ENCODE results near the gene FOXO3.
"Not testable (repeated sequence)": the region's sequence is repeated elsewhere in the genome, so short reads cannot be mapped to it uniquely, and the experiment has no call there.

FOXO3 gene

DNA sequence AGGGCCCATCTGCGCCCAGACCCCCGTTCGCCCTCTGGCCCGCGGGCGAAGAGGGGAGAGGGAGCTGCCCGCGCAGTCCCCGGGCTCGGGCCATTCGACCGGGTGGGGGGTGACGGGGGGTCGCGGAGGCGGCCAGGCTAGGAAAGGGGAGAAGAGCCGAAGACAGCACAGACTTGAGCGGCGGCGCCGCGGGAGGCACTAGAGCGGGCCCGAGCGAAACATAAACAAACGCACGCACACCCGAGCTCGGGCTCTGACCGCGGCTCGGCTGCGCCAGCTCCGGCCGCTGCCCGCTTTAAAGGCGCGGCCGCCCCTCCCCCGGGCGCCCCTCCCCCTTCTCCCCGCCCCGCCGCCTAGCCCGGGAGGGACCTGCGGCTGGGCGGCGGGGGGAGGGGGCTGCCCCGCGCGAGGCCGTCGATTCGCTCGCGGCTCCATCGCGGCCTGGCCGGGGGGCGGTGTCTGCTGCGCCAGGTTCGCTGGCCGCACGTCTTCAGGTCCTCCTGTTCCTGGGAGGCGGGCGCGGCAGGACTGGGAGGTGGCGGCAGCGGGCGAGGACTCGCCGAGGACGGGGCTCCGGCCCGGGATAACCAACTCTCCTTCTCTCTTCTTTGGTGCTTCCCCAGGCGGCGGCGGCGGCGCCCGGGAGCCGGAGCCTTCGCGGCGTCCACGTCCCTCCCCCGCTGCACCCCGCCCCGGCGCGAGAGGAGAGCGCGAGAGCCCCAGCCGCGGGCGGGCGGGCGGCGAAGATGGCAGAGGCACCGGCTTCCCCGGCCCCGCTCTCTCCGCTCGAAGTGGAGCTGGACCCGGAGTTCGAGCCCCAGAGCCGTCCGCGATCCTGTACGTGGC is at the start of gene FOXO3:
Gene FOXO3, plus strand, starts transcription at position 455 of the 846 bp plus-strand sequence. Its CDS starts 292 bp downstream, at position 747.
- H3K4me1 Mint-ChIP-seq = peaks cover 50% of the 10 kb centered on the region
- ATAC-seq = peak; percentile 6
- peak within 1 kb of the TSS; percentile 52 for H3K27ac Mint-ChIP-seq
- DNase-seq = peak; percentile 70
- H3K36me3 Mint-ChIP-seq (ENCODE audit: low read depth) = no peaks in the 10 kb centered on the region
- peaks cover 10% of the 10 kb centered on the region for H3K27me3 Mint-ChIP-seq
- H3K9me3 Mint-ChIP-seq = no peaks in the 10 kb centered on the region
- peak within 1 kb of the TSS; percentile 92 for H3K4me3 Mint-ChIP-seq

DNA sequence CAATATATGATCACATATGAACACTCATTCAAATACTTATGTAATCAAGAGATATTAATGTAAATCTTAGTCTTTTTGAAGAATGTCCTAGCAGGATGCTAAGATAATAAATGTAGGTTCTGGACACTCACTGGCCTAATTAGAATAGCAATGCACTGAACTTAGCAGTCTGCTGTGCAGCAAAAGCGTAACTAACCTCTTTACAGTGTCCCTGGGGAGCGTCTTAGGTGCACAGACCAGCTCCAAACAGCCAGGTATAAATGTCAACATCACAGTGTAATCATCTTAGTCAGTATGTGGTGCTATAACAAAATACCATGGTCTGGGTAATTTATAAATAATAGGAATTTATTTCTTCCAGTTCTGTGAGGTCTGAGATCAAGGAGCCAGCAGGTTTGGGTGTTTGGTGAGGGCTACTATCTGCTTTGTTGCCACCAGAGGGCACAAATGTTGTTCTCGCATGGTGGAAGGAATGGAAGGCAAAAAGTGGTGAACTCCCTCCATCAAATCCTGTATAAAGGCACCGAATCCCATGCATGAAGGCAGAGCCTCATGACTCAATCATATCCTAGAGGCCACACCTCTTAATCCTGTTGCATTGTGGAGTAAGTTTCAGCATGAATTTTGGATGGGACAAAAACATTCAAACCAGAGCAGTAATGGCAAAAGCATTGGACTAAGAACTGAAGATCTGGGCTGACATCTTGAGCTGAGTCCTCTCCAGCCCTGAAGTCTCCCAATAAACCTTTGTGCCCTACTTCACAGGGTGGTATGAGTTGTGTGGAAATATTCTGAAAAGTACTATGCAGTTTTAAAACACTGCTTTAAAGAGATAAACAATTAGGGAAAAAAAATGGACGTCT is 41.8 kb upstream of the FOXO3 start:
- DNase-seq (no peak), ATAC-seq (no peak)
- H3K27ac Mint-ChIP-seq = no peak overlapping the region
- no peaks in the 10 kb centered on the region for H3K4me1 Mint-ChIP-seq
- H3K36me3 Mint-ChIP-seq (ENCODE audit: low read depth) = peaks cover 1% of the 10 kb centered on the region
- H3K4me3 Mint-ChIP-seq = no peak overlapping the region
- no peaks in the 10 kb centered on the region for H3K27me3 Mint-ChIP-seq
- H3K9me3 Mint-ChIP-seq = no peaks in the 10 kb centered on the region

DNA sequence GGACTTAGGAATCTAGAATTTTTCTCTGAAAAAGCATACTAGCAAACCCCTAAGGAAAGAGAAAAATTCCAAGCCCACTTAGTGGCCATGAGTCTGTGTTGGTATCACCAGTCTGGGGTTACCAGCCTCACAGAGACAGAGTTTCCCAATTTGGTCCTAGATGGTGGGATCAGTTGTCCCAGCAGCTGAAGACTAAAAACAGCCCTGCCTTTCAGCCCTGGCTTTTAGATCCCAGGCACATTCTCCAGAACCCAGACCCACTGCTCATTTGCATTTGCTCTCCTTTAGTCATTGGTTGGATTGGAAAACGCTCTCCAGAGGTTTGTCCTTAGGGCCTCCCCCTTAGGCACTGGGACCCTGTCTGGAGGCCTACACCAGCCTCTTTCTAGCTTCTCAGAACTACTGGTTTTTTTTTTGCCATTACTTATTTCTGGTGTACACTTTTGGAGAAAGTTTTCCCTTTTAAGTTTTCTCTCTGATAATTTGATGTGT is 39.1 kb upstream of the FOXO3 start:
- ATAC-seq (no peak), DNase-seq (no peak)
- Mint-ChIP-seq H3K9me3 (no peaks in the 10 kb centered on the region), H3K27me3 (no peaks in the 10 kb centered on the region), H3K27ac (no peak overlapping the region), H3K36me3 (ENCODE audit: low read depth) (peaks cover 1% of the 10 kb centered on the region), H3K4me3 (no peak overlapping the region), H3K4me1 (no peaks in the 10 kb centered on the region)

DNA sequence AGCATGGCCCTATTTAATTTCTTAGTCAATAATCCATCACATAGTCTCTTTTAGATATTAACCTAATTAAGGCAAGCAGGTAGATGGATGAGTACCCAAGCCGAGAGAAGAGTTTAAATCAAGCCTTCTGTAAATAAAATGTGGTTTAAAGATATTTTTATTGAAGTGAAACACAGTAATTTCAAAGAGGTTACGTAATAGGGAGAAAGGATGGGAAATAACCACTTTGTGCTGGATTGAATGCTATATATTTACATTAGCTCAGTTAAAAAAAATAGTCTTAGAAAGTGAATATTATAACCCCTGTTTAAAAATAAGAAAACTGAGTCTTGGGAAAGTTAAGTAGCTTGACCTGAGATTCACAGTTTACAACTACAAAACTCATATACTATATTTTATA is 37.0 kb upstream of the FOXO3 start:
- no peak for DNase-seq
- H3K4me1 Mint-ChIP-seq = no peaks in the 10 kb centered on the region
- H3K4me3 Mint-ChIP-seq = no peak overlapping the region
- H3K9me3 Mint-ChIP-seq = no peaks in the 10 kb centered on the region
- no peaks in the 10 kb centered on the region for H3K27me3 Mint-ChIP-seq
- no peak overlapping the region for H3K27ac Mint-ChIP-seq
- ATAC-seq = no peak
- peaks cover 1% of the 10 kb centered on the region for H3K36me3 Mint-ChIP-seq (ENCODE audit: low read depth)

DNA sequence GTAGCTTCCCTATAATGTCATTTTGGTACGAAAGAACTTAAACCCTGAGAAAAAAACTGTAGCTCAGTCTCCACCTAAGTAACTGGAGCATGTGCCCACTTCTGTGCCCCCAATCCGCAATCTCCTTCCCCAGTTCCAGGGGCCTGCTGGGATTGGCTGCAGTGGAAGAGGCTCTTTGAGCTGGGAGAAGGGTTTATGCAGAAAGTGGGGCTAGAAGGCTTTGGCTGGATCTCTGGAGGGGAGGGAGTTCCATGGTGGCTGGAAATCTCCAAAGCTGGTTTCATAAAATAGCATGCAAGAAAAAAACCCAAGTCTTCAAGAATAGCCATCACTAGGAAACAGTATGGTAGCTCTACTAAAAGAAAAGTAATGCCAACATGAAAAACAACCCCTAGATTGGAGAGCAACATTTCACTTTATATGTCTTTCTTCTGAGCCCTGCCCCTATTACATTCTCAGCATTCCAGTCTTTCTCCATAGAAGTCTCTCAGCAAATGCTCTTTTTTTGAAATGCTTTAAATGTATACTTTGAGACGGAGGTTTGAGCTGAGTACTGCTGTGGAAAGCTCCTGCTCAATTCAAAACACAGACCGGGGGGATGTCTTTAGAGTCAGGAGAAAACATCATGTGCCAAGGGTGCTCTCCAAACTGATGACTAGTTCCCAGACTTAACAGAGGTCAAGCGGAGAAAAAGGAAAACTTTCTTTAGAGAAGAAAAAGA is 36.0 kb upstream of the FOXO3 start:
- DNase-seq = no peak
- Mint-ChIP-seq H3K4me1 (no peaks in the 10 kb centered on the region), H3K9me3 (no peaks in the 10 kb centered on the region), H3K4me3 (no peak overlapping the region), H3K36me3 (ENCODE audit: low read depth) (peaks cover 1% of the 10 kb centered on the region), H3K27ac (no peak overlapping the region), H3K27me3 (no peaks in the 10 kb centered on the region)
- no peak for ATAC-seq

DNA sequence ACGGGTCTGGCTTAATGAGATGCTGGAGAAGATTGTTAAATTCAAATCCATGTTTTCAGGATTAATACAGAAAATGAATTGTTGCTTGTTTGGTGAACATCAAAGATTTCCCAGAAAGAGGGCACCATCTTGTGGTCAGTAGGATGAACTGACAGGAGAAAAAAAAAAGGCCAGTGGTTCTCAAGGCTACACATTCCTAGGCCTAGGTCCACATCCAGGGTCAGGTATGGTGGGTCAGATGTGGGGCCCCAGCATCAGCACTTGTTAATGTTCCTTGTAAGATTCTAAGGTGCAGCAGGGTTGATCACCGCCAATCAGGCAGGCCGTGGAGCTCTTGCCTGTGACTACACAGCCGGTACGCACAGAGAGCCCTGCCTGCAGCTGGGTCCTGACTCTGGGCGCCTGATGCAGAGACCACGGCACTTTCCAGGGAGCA is 34.0 kb upstream of the FOXO3 start:
- no peak overlapping the region for H3K27ac Mint-ChIP-seq
- no peaks in the 10 kb centered on the region for H3K27me3 Mint-ChIP-seq
- H3K4me3 Mint-ChIP-seq = no peak overlapping the region
- no peaks in the 10 kb centered on the region for H3K4me1 Mint-ChIP-seq
- DNase-seq = no peak
- no peaks in the 10 kb centered on the region for H3K36me3 Mint-ChIP-seq (ENCODE audit: low read depth)
- H3K9me3 Mint-ChIP-seq = no peaks in the 10 kb centered on the region
- ATAC-seq = no peak

DNA sequence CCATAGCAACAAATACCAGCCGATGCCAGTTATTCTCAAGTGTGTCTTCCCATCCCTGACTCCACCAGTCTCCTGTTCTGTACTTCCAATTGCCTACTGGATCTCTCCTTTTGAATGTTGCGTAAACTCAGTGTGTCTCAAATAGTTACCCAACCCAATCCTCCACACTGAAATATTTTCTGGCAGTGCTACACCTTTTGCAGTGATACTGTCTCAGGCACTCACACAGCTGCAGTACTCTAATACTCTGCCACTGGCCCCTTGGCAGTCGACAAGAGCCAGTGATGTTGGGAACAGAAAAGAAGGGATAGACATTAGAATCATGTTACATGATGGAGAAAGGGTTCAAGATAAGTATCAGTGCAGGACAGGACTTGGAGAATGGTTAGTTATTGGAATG is 31.8 kb upstream of the FOXO3 start:
- Mint-ChIP-seq H3K27ac (no peak overlapping the region), H3K36me3 (ENCODE audit: low read depth) (no peaks in the 10 kb centered on the region), H3K4me3 (no peak overlapping the region), H3K27me3 (no peaks in the 10 kb centered on the region), H3K9me3 (no peaks in the 10 kb centered on the region), H3K4me1 (no peaks in the 10 kb centered on the region)
- ATAC-seq (no peak), DNase-seq (no peak)

DNA sequence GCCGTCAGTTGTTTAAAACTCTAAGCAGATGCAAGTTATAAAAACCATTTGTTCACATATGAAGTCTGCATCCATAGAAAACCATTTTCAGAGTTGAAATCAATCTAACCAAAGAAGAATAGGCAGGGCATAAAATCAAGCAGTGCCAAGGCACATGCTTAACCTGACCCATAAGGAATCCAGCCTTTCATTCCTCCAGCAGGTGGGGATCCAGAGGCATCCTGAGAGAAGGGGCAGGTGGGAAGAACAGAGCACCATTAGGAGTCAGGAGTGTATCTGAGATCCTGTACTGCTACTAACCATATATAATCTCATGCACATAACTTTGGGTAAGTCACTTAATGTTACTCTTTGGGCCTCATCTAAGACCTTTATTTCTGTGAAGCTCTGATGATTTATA is 29.4 kb upstream of the FOXO3 start:
- Mint-ChIP-seq H3K4me3 (no peak overlapping the region), H3K27ac (no peak overlapping the region), H3K27me3 (no peaks in the 10 kb centered on the region), H3K36me3 (ENCODE audit: low read depth) (no peaks in the 10 kb centered on the region), H3K9me3 (no peaks in the 10 kb centered on the region), H3K4me1 (no peaks in the 10 kb centered on the region)
- ATAC-seq (no peak), DNase-seq (no peak)

DNA sequence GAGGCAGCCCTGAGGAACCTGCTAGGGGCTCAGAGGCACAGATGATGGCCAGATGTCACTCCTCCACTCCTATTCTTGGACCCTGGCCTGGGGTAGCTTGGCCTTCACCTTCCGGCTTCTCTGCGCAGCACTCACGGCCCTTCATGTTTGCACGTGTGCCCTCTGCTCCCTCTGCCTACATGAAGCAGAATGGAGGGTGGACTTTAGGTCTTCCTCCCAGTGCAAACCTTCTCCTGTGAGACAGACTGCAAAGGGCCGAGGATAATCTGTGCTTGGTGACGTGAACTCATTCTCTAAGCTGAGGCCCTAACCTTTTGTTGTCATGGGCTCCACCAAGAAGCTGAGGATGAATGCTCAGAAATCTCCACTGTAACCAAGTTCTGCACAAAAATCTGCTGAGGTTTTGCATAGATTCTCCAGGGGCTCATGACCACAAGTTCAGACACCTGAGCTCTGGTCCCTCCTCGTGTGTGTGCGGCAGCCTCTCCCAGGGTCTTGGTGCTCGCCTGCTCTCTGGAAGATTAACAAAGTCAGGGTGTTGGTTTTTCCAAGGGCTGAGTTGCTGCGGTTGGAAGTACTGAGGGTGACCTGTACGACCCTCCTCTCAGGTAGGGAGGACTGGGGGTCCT is 25.5 kb upstream of the FOXO3 start:
- H3K27me3 Mint-ChIP-seq = no peaks in the 10 kb centered on the region
- H3K36me3 Mint-ChIP-seq (ENCODE audit: low read depth) = no peaks in the 10 kb centered on the region
- ATAC-seq = no peak
- no peak overlapping the region for H3K4me3 Mint-ChIP-seq
- H3K4me1 Mint-ChIP-seq = no peaks in the 10 kb centered on the region
- no peaks in the 10 kb centered on the region for H3K9me3 Mint-ChIP-seq
- DNase-seq = no peak
- H3K27ac Mint-ChIP-seq = no peak overlapping the region

DNA sequence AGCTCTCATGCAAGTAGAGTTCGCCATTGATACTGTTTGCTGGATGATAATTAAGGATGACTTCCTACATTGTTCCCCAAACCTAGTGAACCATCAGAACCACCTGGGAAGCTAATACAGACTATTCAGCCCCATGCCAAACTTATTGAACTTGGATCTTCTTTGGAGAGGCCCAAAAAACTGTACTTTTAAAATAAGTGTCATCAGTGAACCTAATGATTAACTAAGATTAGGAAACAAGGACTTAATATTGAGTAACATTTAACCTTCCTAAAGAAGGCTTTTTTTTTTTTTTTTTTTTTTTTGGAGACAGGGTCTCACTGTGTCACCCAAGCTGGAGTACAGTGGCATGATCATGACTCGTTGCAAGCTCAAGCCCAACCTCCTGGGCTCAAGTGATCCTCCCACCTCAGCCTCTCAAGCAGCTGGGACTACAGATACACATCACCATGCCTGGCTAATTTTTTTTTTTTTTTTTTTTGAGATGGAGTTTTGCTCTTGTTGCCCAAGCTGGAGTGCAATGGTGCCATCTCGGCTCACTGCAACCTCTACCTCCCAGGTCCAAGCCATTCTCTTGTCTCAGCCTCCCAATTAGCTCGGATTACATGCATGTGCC is 24.7 kb upstream of the FOXO3 start:
- H3K9me3 Mint-ChIP-seq = not testable (repeated sequence)

DNA sequence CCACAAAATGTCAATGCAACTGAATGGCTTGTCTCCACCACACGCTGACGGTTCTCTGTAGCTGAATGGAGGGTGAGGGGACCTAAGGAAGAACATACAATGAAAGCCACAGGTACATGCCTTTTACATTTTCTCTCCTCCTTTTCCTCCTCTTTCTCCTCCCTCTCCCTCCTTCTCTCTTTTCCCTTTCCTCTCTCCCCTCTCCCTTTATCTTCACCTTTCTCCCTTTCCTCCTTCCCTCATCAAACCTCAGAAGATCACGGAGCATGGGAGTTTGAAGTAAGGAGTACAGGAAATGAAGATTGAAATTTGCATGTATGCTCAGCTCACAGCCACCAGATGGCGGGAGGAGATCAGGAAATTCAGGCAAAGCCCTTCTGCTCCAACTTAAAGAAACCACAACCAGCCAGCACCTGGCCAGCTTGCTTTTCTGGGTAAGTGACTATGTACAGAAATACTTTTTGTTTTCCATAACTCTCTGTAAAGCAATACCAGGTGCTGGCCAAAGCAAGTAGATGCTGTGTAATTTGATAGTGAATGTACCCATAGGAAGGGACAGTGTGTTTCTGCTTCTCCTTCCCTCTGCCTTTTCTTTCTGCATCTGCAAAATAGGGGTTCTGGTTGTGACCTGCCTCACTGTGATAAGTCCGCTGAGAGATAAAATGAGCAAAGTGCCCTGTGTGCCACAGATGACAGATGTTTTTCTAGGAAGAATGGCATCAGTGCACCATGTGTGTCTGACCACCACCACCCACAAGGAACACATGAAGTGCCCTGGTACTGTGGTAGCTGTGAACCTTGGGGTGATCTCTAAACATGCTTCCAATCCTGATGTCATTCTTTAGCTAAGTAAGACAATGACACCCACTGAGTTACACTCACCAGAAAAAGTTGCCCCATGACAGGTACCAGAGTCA is 18.6 kb upstream of the FOXO3 start:
- peaks cover 7% of the 10 kb centered on the region for H3K27me3 Mint-ChIP-seq
- peak; percentile 65 for DNase-seq
- H3K4me3 Mint-ChIP-seq = no peak overlapping the region
- no peak overlapping the region for H3K27ac Mint-ChIP-seq
- no peaks in the 10 kb centered on the region for H3K36me3 Mint-ChIP-seq (ENCODE audit: low read depth)
- H3K4me1 Mint-ChIP-seq = peaks cover 13% of the 10 kb centered on the region
- H3K9me3 Mint-ChIP-seq = no peaks in the 10 kb centered on the region
- ATAC-seq = peak; percentile 62

More for the DNA sequence above, 24.7 kb upstream of the FOXO3 start:
- H3K27ac Mint-ChIP-seq; H3K4me3 Mint-ChIP-seq; H3K27me3 Mint-ChIP-seq; DNase-seq; H3K4me1 Mint-ChIP-seq; ATAC-seq; H3K36me3 Mint-ChIP-seq (ENCODE audit: low read depth): not testable (repeated sequence)

DNA sequence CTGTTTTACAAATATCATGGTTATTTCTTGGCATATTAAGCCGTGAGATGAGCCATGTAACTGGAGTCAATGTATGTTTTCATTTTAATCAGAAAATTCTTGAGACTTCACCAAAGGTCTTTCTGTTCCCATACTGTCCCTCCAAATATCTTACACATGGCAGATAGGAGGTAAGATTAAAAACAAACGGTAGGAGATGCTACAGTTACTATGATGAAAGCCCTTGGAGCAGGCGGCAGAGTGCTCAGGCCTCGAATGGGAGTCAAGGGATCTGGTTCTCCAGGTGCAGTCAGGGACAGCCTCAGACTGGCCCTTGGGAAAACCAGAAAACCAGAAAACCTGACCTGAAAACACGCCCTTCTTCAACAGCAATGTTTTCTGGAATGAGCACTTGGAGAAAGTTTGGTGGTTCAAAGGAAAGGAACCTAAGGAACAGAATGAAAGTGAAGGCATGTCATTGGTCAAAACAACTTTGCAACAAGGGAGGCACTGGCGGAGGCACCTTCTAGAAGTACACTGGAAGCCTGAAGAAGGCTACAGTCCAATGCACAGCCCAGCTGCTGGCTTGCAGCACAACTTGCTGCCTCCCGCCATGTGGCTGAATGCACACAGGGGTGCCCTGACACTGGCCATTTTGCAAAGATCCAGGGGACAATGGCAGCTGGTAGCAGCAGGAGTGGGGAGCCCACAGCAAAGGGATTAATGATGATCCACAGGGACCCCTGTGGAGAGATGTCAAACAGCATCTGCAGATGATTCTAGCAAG is 17.4 kb upstream of the FOXO3 start:
- H3K36me3 Mint-ChIP-seq (ENCODE audit: low read depth) = no peaks in the 10 kb centered on the region
- no peak overlapping the region for H3K27ac Mint-ChIP-seq
- ATAC-seq (no peak), DNase-seq (no peak)
- peaks cover 13% of the 10 kb centered on the region for H3K4me1 Mint-ChIP-seq
- H3K4me3 Mint-ChIP-seq = no peak overlapping the region
- H3K27me3 Mint-ChIP-seq = peaks cover 7% of the 10 kb centered on the region
- no peaks in the 10 kb centered on the region for H3K9me3 Mint-ChIP-seq
